HepG2 (cell line): ENCODE measurements around the gene DNAJC7. TPM values are rescaled to one million over a fixed set of nuclear protein-coding genes. Genes with fewer than 3 reads are reported as not detected.

Source experiments
- ATAC-seq: fragments of 200-7000 bp; cut with Tn5 transposase; 3 replicates; pipeline ENCODE4 v1.9.1; 2020; ENCODE audit warnings: mild to moderate bottlenecking, moderate library complexity
- BruUV-seq: library from RNA; stranded (reverse); fragments of 400-500 nt; replicated peaks from 2 replicates; lab custom pipeline; 2021; lab: Mats Ljungman, UMichigan
- CTCF ChIA-PET: fragments of 300-600 bp; formaldehyde crosslinking; extraction: SDS; loops from one replicate; lab custom pipeline; 2021; ENCODE audit warnings: low total read pairs, inconsistent platforms, low intra/inter-chr PET ratio; lab: Yijun Ruan, JAX
- POLR2A ChIA-PET: fragments of 350-600 bp; sonication (Branson Sonifier 250); formaldehyde crosslinking; loops from one replicate; lab custom pipeline; 2020; ENCODE audit warnings: antibody characterized with exemption, inconsistent platforms; lab: Yijun Ruan, JAX
- DNase-seq: peaks from one replicate; pipeline ENCODE4 v3.0.0-alpha.2; 2015; ENCODE audit warnings: low spot score
- FAIRE-seq: peaks from 3 replicates; lab custom pipeline; 2011; peaks lifted over from hg19 to GRCh38; lab: Jason Lieb, UNC
- H2AFZ ChIP-seq: one replicate; pipeline ENCODE4 v1.6.1; 2011; ENCODE audit warnings: low read length, inconsistent platforms
- H3K27ac ChIP-seq: fragments of 300-600 bp; 3 replicates; pipeline ENCODE4 v1.8.0; 2011; ENCODE audit warnings: mixed run types, mild to moderate bottlenecking, mixed read lengths, low read length, inconsistent platforms; ENCODE audit not compliant: insufficient read depth; ENCODE audit errors: extremely low read length
- H3K27me3 ChIP-seq, 2 experiments: fragments of 200-600 bp in 1 of 2; 2 replicates in 1 of 2; 3 replicates in 1 of 2; pipeline versions ENCODE4 v1.6.0 to v1.8.0; 2011; ENCODE audit warnings: low read length in 2 of 2, mild to moderate bottlenecking in 2 of 2, moderate library complexity in 2 of 2, inconsistent platforms in 1 of 2; ENCODE audit not compliant: insufficient read depth in 2 of 2, control insufficient read depth in 1 of 2
- H3K36me3 ChIP-seq, 2 experiments: fragments of 200-600 bp in 1 of 2; replicated peaks in 1 of 2; 2 replicates in 1 of 2; 3 replicates in 1 of 2; pipeline versions ENCODE4 v1.5.1 to v1.8.0; 2011; ENCODE audit warnings: low read length in 2 of 2, inconsistent platforms in 1 of 2; ENCODE audit not compliant: insufficient read depth in 2 of 2, control insufficient read depth in 1 of 2
- H3K4me1 ChIP-seq: 2 replicates; pipeline ENCODE4 v1.5.1; 2012; ENCODE audit warnings: low read length, inconsistent platforms; ENCODE audit not compliant: insufficient read depth
- H3K4me2 ChIP-seq: 2 replicates; pipeline ENCODE4 v1.6.0; 2011; ENCODE audit warnings: low read depth, low read length, inconsistent platforms
- H3K4me3 ChIP-seq, 3 experiments: fragments of 200-600 bp in 1 of 3; sonication (generic), shearing (Covaris generic) in 1 of 3; replicated peaks in 1 of 3; 2 replicates each; pipeline ENCODE4 v1.5.1; 2011 to 2016; ENCODE audit warnings: low read length in 3 of 3, inconsistent platforms in 2 of 3, low read depth in 2 of 3, mild to moderate bottlenecking in 2 of 3, control low read depth in 1 of 3, mixed read lengths in 1 of 3; ENCODE audit not compliant: insufficient read depth in 1 of 3
- H3K79me2 ChIP-seq: one replicate; pipeline ENCODE4 v1.6.1; 2011; ENCODE audit warnings: low read length, inconsistent platforms; ENCODE audit not compliant: insufficient read depth
- H3K9ac ChIP-seq: 2 replicates; pipeline ENCODE4 v1.6.0; 2011; ENCODE audit warnings: mild to moderate bottlenecking, low read depth, low read length, inconsistent platforms; ENCODE audit not compliant: insufficient read depth
- H3K9me3 ChIP-seq: 2 replicates; pipeline ENCODE4 v1.5.1; 2012; ENCODE audit warnings: mild to moderate bottlenecking, low read length
- H4K20me1 ChIP-seq: 2 replicates; pipeline ENCODE4 v1.6.0; 2011; ENCODE audit warnings: inconsistent platforms, mild to moderate bottlenecking, low read length, moderate library complexity; ENCODE audit not compliant: insufficient read depth
- AGO2 ChIP-seq: fragments of 200-400 bp; formaldehyde crosslinking; optimal IDR thresholded peaks from 2 replicates; pipeline ENCODE3; 2017; ENCODE audit warnings: mild to moderate bottlenecking, low read depth, low read length, moderate library complexity
- ARNTL ChIP-seq: sonication (generic); formaldehyde crosslinking; IDR thresholded peaks from 2 replicates; pipeline ENCODE4 v1.4.0; 2020; ENCODE audit warnings: mild to moderate bottlenecking, missing genetic modification reagents
- ATF7-NPFF ChIP-seq: sonication (generic); formaldehyde crosslinking; IDR thresholded peaks from 2 replicates; pipeline ENCODE4 v1.8.1; 2023; ENCODE audit warnings: mild to moderate bottlenecking, low read depth, missing genetic modification reagents, moderate library complexity
- CCDC6 ChIP-seq: sonication (generic); formaldehyde crosslinking; IDR thresholded peaks from 2 replicates; pipeline ENCODE4 v1.8.1; 2022; ENCODE audit warnings: mild to moderate bottlenecking, missing genetic modification reagents, moderate library complexity
- CREM ChIP-seq, 2 experiments: sonication (generic) in 1 of 2; formaldehyde crosslinking in 1 of 2; IDR thresholded peaks; 2 replicates each; pipeline versions ENCODE4 v1.4.0 to v1.6.1; 2016 to 2020; ENCODE audit warnings: antibody characterized with exemption in 1 of 2, mild to moderate bottlenecking in 1 of 2, missing genetic modification reagents in 1 of 2
- ETV5 ChIP-seq: IDR thresholded peaks from 2 replicates; pipeline ENCODE4 v1.6.1; 2018; ENCODE audit warnings: missing biosample characterization, missing genetic modification reagents, inconsistent platforms, borderline replicate concordance
- FLYWCH1 ChIP-seq: sonication (generic); formaldehyde crosslinking; IDR thresholded peaks from 2 replicates; pipeline ENCODE4 v1.8.1; 2023; ENCODE audit warnings: mild to moderate bottlenecking, missing genetic modification reagents
- HIVEP1 ChIP-seq: sonication (generic); formaldehyde crosslinking; IDR thresholded peaks from 2 replicates; pipeline ENCODE4 v1.4.0; 2020; ENCODE audit warnings: mild to moderate bottlenecking, missing genetic modification reagents
- NFATC3 ChIP-seq: sonication (generic); formaldehyde crosslinking; IDR thresholded peaks from 2 replicates; pipeline ENCODE4 v1.5.1; 2020; ENCODE audit warnings: mild to moderate bottlenecking, missing genetic modification reagents
- NFYC ChIP-seq: IDR thresholded peaks from 2 replicates; pipeline ENCODE4 v1.6.1; 2016; ENCODE audit warnings: missing genetic modification reagents, missing compliant biosample characterization
- POGZ ChIP-seq: sonication (generic); formaldehyde crosslinking; IDR thresholded peaks from 2 replicates; pipeline ENCODE4 v1.4.0; 2020; ENCODE audit warnings: mild to moderate bottlenecking, missing genetic modification reagents
- ZFP36L1 ChIP-seq: sonication (generic); formaldehyde crosslinking; IDR thresholded peaks from 2 replicates; pipeline ENCODE4 v1.8.0; 2022; ENCODE audit warnings: mild to moderate bottlenecking, missing genetic modification reagents, moderate library complexity
- ZKSCAN1 ChIP-seq: fragments of 150-350 bp; IDR thresholded peaks from 2 replicates; pipeline ENCODE4 v1.6.1; 2014; ENCODE audit warnings: low read length
- ZNF431 ChIP-seq: sonication (generic); formaldehyde crosslinking; IDR thresholded peaks from 2 replicates; pipeline ENCODE4 v1.9.0; 2022; ENCODE audit warnings: missing genetic modification reagents, low read depth, mild to moderate bottlenecking, borderline replicate concordance
- ZNF644 ChIP-seq: IDR thresholded peaks from 2 replicates; pipeline ENCODE4 v1.6.1; 2016; ENCODE audit warnings: low read depth
- ZNF672 ChIP-seq: sonication (generic); formaldehyde crosslinking; IDR thresholded peaks from 2 replicates; pipeline ENCODE4 v1.8.1; 2022; ENCODE audit warnings: missing genetic modification reagents
- WGBS: methylation state at CpG from one replicate; pipeline ENCODE4 v1.1.6; 2017; ENCODE audit warnings: low lambda C conversion rate; 5-methylcytosine and 5-hydroxymethylcytosine counted together
- in situ Hi-C: cut with HindIII; loops from 2 replicates; pipeline ENCODE4 v1.10.0; 2017; ENCODE audit warnings: low pct_unique_long_range_greater_than_20kb; ENCODE audit not compliant: extremely low pct_ligation_motif_present
- intact Hi-C: fragments of 100-400 bp; cut with micrococcal nuclease; formaldehyde crosslinking; loops from one replicate; pipeline ENCODE4 v1.10.0; 2022; ENCODE audit not compliant: unreplicated experiment
- polyA plus RNA-seq, 8 experiments: library from polyadenylated mRNA; depleted of rRNA in 3 of 8; stranded (reverse) in 7 of 8; unstranded in 1 of 8; fragments of >200 nt; fragmentation: Illumina TruSeq in 4 of 8; extraction: Trizol in 4 of 8; gene quantifications; 2 replicates each; pipeline versions ENCODE4 v1.2.1 to v1.2.3, GENCODE V29; 2011 to 2016; ENCODE audit warnings: low read depth in 4 of 8, missing spikeins in 1 of 8, mixed read lengths in 1 of 8; ENCODE audit not compliant: insufficient read depth in 1 of 8
- total RNA-seq, 5 experiments: library from RNA; depleted of rRNA; stranded (reverse); fragments of >200 nt; fragmentation: Illumina TruSeq; extraction: Trizol; gene quantifications; 2 replicates each; pipeline ENCODE4 v1.2.3, GENCODE V29; 2016; ENCODE audit warnings: low read depth in 1 of 5
- TF ChIP-seq, protein P1 (sequence below): sonication (generic); formaldehyde crosslinking; IDR thresholded peaks from 2 replicates; pipeline ENCODE4 v1.8.0; 2023; ENCODE audit warnings: mild to moderate bottlenecking, missing genetic modification reagents
- TF ChIP-seq, protein P2 (sequence below): IDR thresholded peaks from 2 replicates; pipeline ENCODE4 v1.6.1; 2016
- TF ChIP-seq, protein P3 (sequence below): sonication (generic); formaldehyde crosslinking; IDR thresholded peaks from 2 replicates; pipeline ENCODE4 v1.4.0; 2020; ENCODE audit warnings: mild to moderate bottlenecking, missing genetic modification reagents, borderline replicate concordance
- TF ChIP-seq, protein P4 (sequence below): sonication (generic); formaldehyde crosslinking; IDR thresholded peaks from 2 replicates; pipeline ENCODE4 v1.5.0; 2020; ENCODE audit warnings: missing genetic modification reagents

Gene DNAJC7
- total and polyA plus RNA-seq, 2 of the 13 experiments (the other 11 are each of a cell fraction or from before 2014, with no cell fraction given) = 47.7 to 132 TPM

DNA sequence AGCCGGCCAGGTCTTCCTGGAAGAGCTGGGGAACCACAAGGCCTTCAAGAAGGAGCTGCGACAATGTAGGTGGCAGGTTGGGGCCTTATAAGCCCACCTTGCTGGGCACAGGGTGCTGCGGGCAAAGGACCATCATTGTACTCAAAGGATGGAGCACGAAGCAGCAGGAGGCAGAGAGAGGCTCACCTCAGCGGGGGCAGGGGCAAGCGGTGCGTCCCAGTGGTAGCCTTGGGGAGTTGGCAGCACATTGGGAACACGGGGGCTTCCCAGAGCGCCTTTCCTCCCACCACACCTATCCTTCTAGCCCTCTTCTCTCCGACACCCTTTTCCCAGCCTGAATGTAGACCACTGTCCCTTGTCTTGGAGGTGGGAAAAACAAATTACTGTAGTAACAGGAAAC lies 48.6 kb downstream of the DNAJC7 start (continued):
- TF ChIP-seq FLYWCH1 (no peak), CCDC6 (CRISPR knock-in tag) (no peak), ZNF672 (no peak), ZFP36L1 (CRISPR knock-in tag) (no peak), NFATC3 (CRISPR knock-in tag) (no peak)
- TF ChIP-seq, protein P1, sequence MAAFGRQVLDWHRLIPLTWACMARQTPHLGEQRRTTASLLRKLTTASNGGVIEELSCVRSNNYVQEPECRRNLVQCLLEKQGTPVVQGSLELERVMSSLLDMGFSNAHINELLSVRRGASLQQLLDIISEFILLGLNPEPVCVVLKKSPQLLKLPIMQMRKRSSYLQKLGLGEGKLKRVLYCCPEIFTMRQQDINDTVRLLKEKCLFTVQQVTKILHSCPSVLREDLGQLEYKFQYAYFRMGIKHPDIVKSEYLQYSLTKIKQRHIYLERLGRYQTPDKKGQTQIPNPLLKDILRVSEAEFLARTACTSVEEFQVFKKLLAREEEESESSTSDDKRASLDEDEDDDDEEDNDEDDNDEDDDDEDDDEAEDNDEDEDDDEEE (CRISPR knock-in tag) = no peak
- TF ChIP-seq, protein P2, sequence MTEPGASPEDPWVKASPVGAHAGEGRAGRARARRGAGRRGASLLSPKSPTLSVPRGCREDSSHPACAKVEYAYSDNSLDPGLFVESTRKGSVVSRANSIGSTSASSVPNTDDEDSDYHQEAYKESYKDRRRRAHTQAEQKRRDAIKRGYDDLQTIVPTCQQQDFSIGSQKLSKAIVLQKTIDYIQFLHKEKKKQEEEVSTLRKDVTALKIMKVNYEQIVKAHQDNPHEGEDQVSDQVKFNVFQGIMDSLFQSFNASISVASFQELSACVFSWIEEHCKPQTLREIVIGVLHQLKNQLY (CRISPR knock-in tag) = no peak

DNA sequence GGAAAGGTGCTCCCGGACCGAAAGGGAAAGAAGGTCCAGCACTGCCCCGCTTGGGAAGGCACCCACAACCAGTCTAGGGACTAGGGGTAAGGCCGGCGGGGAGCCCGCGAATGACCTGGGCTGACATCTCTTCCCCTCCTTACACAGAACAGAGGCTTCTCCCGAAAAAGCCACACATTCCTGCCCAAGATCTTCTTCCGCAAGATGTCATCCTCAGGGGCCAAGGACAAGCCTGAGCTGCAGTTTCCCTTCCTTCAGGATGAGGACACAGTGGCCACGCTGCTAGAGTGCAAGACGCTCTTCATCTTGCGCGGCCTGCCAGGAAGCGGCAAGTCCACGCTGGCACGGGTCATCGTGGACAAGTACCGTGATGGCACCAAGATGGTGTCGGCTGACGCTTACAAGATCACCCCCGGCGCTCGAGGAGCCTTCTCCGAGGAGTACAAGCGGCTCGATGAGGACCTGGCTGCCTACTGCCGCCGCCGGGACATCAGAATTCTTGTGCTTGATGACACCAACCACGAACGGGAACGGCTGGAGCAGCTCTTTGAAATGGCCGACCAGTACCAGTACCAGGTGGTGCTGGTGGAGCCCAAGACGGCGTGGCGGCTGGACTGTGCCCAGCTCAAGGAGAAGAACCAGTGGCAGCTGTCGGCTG lies 49.2 kb downstream of the DNAJC7 start:
- Histone ChIP-seq H4K20me1 (peaks cover 12% of the 10 kb centered on the region; the same call in 1 of the 2 replicates), H3K27me3 (no peaks in the 10 kb centered on the region; a peak in 1 of 5 replicates), H3K27ac (peak overlapping the region; percentile 83), H3K36me3 (peaks cover 16 to 39% of the 10 kb centered on the region in 2 experiments), H3K9ac (peak overlapping the region; percentile 98), H2AFZ (no peak overlapping the region), H3K9me3 (no peaks in the 10 kb centered on the region), H3K4me1 (peaks cover 59% of the 10 kb centered on the region), H3K4me3 (peak overlapping the region; percentile 92 to 96 (median 93); a peak in 5 of 6 replicates), H3K79me2 (peaks cover 40% of the 10 kb centered on the region), H3K4me2 (peak overlapping the region; percentile 90)
- ChIA-PET CTCF (no interaction called here), POLR2A (interaction anchor here (1.0 to 9.0 kb wide), 9 partner anchors 8 to 136 kb away, joined by 3 to 180 read pairs (median 28); partner anchors contain the start of genes DNAJC7, NKIRAS2 and ODAD4)
- WGBS = 94% methylated on average over 37 of the region's 37 CpGs
- no peak for DNase-seq
- BruUV-seq = no TSS peak
- no peak for FAIRE-seq
- in situ Hi-C loops = loop anchor here (5.0 kb wide), 1 partner anchor 49 kb away; the partner anchor contains the start of gene DNAJC7
- no peak for ATAC-seq
- intact Hi-C loops = no loop called here
- no peak for TF ChIP-seq NFYC (CRISPR knock-in tag)
- TF ChIP-seq HIVEP1 = 0 out of 2 replicates have a peak, but pooled peaks have one; percentile 13
- no peak for TF ChIP-seq ZKSCAN1
- TF ChIP-seq, protein P3, sequence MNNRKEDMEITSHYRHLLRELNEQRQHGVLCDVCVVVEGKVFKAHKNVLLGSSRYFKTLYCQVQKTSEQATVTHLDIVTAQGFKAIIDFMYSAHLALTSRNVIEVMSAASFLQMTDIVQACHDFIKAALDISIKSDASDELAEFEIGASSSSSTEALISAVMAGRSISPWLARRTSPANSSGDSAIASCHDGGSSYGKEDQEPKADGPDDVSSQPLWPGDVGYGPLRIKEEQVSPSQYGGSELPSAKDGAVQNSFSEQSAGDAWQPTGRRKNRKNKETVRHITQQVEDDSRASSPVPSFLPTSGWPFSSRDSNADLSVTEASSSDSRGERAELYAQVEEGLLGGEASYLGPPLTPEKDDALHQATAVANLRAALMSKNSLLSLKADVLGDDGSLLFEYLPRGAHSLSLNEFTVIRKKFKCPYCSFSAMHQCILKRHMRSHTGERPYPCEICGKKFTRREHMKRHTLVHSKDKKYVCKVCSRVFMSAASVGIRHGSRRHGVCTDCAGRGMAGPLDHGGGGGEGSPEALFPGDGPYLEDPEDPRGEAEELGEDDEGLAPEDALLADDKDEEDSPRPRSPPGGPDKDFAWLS (CRISPR knock-in tag) = no peak
- no peak for TF ChIP-seq ATF7-NPFF (CRISPR knock-in tag)
- TF ChIP-seq ZNF644 = no peak
- TF ChIP-seq, protein P4, sequence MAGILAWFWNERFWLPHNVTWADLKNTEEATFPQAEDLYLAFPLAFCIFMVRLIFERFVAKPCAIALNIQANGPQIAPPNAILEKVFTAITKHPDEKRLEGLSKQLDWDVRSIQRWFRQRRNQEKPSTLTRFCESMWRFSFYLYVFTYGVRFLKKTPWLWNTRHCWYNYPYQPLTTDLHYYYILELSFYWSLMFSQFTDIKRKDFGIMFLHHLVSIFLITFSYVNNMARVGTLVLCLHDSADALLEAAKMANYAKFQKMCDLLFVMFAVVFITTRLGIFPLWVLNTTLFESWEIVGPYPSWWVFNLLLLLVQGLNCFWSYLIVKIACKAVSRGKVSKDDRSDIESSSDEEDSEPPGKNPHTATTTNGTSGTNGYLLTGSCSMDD (CRISPR knock-in tag) = no peak
- TF ChIP-seq ZNF431 (CRISPR knock-in tag) = no peak
- peak; percentile 95 for TF ChIP-seq AGO2
- TF ChIP-seq ETV5 (CRISPR knock-in tag) = no peak
- no peak for TF ChIP-seq ARNTL (CRISPR knock-in tag)
- no peak for TF ChIP-seq CREM (IDR thresholded peaks at IDR 0.05)
- no peak for TF ChIP-seq CREM (CRISPR knock-in tag; IDR thresholded peaks at IDR 0.05)
- 0 out of 2 replicates have a peak, but pooled peaks have one; percentile 9 for TF ChIP-seq POGZ
